UCSD-AML1 (cell line): Measurements from ENCODE around the gene LRRC56.
A peak's percentile ranks its signal among the peaks of the same experiment; 100 is the strongest.

Source experiments
- DNase-seq: peaks from one replicate; lab custom pipeline; 2025; ENCODE audit not compliant: unreplicated experiment; lab: John Stamatoyannopoulos, UW

LRRC56 gene

DNA sequence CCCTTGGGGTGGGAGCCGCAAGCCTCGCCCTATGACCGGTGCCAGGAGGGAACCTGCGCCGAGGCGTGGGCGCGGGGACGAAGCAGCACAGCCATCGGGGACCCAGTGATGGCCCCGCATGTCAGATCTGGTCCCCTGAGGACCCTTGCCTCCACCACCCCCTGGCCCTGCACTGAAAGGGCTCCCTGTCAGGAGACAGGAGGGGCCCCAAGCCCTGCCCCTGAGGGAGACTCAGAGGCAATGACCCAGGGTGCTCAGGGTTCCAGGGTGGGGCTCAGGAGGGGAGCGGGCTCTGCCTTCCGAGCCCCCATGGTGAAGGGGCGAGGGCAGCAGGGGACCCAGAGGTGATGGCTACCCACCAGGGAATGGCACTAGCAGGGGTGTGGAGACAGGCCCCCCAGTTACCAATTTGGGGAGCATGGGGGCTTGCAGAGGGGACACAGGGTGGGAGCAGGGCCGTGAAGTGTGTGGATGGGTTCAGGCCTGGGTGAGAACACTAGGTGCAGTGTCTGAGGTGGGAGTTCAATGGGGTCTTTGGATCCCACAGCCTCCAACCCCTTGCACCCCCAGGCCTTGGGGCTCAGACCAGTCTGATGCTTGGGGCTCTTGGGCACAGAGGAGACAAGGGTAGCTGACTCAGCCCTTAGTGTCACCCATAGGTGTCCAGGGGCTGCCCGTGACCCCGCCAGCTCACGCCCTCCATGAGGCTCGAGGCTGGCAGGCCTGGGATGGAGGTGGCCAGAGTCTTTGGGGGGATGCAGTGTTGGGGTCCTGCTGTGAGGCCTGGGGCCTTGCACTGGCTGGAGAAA, 499 bp downstream of the LRRC56 start:
- DNase-seq: no peak

DNA sequence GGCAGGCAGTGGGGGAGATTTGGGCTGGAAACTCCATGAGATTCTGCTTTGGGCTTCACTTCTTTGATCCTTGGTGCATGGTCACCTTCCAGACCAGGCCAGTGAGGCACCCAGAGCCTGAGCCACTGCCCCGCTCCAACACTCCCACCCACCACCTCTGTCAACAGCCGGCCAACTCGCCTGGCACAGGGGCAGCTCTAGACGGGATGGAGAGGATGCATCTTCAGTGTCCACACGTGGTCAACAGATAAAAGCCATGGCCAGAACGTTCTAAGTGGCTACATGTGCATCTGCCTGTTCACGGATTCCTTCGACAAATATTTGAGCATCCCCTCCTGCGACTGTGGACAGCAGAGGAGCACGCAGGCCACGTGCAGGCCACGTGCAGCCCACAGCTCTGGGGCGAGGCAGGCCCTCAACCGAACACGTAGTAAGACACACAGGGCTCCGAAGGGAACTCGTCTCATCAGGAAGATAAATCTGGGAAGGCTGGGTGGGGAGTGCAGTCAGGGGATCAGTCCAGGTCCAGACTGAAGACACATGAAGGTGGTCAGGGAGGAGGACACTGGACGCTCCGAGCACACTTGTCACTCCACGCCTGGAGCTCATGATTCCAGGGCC, 1.2 kb downstream of the LRRC56 start:
- DNase-seq: no peak

DNA sequence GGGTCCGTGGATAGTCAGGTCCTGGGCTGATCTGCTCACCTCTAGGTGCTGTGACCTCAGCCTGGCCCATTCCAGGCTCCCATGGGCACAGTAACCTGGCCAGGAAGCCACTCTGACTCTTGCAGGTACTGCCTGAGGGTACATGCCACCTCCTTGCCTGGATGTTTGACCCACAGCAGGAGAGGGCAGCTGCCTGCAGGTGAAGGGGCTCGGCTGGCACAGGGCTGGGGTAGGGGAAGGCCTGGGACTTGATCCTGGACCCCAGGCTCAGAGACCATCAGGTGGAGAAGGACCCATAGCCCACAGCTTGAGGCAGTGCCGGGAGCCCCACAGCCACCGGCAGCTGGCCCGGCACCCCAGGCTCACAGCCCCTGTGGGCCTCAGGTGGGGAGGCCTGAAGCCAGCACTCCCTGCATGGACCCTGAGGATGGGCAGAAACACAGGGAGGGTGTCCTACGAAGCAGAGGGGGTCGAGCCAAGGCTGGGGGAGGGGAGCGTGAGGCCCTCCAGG, 2.7 kb downstream of the LRRC56 start:
- DNase-seq: no peak

DNA sequence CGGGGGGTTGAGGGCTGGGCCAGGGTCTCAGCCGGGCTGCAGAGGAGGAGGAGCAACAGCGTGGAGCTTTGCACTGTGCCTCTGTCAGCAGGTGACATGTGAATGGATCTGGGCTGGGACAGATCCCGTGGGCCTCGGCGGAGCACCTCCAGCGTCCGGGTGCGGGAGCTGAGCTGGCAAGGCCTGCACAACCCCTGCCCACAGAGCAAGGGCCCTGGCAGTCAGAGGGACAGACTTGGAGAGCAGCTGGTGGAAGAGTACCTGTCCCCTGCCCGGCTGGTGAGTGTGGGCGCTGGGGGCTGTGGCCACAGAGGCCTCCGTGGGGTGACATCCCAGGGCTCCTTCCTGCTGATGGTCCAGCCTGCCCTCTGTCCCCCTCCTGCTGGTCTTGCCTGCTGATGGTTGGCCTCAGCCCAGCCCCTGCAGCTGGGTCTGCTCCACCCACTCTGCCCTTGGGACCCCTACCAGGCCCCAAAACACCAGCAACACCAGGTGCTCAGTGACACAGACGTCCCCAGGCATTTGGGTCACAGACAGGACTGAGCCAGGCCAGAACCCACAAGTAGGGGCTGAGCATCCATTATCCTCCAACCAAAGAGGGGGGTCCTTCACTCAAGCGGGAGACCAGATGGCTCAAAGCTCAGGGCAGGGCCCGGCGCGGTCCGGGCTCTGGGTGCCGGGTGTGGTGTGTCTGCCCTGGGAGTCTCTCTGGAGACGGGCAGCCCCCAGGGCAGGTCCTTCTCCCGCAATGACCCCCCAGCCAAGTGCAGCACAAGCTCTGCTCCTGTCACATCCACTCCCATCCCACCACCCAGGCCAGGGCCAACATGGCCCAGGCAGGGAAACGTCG, 3.5 kb downstream of the LRRC56 start:
- DNase-seq: no peak

DNA sequence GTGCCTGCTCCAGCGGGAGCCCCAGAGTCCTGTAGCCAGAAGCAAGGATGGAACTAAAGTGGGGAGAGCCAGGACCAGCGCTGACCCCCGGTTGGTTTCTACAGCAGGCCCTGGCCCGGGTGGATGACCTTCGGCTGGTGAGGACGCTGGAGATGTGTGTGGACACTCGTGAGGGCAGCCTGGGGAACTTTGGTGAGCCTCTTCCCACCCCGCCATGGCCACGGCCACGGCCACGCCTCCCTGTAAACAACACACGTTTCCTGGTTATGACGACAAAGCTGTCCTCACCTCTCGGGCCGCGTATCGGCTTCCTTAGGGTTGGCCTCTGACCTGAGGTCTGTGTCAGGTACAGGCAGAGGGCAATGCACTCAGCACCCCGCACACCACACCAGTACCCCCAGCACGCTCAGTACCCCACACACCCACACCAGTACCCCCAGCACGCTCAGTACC, 4.1 kb downstream of the LRRC56 start:
- no peak for DNase-seq

DNA sequence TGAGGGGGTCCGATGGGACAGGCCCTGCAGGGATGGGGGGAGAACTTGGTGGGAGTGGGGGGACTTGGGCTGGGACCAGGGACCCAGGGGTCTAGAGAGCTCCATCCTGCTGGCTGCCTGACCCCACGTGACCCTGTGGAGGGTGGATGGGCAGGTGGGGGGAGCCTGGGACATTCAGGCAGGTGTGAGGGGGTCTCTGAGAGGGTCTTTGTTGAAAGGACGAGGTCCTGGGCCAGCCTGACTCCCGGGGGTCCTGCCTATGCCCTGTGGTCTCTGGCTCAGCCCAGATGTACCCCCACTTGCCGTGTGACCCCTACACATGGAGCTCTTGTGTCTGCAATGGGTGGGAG, 7.5 kb downstream of the LRRC56 start:
- DNase-seq: no peak

DNA sequence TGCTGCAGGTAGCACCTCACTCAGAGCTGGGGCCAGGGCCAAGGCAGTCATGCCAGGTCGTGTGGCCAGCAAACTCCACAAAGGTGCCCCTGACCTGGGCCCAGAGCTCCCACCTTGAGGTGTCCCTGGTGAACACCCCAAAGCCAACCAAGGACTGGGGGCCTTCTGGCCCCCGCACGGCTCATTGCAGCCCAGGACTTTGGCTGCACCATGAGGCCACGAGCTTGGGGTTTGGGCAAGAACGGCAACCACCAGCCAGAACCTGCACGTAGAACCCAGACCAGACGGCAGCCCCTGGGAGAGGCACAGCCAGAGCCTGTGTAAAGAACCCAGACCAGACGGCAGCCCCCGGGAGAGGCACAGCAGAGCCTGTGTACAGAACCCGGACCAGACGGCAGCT, 7.8 kb downstream of the LRRC56 start:
- DNase-seq: no peak

DNA sequence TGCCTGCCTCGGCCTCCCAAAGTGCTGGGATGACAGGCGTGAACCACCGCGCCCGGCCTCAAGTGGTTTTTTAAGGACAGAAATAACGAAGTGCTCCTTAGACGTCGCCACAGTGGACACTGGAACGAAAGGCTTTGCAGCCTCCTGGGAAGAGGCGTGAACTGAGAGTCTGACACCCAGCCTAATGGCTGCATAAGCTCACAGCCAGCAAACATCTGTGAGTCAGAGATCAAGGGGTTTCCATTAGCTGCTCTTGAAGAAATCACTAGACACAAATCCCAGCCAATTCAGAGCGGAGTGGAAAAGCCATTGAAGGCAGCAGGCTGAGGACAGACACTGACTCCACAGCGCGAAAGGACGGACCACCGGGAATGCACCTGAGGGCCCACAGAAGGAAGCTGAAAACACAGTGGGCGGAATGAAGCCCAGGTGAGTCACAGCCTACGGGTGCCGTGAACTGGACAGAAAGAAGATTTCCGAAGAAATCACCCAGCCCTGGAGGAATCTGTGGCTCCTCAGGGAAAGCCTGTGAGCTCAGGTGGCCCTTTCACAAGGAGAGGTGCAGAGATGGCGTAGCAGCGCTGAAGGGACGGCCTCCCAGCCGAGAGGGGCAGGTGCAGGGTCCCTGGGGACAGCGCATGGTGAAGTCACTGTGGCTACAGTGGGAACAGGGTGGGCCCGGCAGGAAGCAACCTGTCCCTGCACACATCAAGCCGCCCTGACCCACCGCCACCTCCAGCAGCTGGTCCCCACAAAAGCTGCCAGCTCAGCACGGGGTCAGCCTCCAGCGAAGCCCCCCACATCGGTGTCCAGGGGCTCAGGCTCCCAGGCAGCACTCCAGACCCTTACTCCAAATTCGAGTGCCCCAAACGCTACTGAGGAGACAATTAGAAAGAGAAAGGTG, 11.6 kb downstream of the LRRC56 start:
- DNase-seq: no peak

DNA sequence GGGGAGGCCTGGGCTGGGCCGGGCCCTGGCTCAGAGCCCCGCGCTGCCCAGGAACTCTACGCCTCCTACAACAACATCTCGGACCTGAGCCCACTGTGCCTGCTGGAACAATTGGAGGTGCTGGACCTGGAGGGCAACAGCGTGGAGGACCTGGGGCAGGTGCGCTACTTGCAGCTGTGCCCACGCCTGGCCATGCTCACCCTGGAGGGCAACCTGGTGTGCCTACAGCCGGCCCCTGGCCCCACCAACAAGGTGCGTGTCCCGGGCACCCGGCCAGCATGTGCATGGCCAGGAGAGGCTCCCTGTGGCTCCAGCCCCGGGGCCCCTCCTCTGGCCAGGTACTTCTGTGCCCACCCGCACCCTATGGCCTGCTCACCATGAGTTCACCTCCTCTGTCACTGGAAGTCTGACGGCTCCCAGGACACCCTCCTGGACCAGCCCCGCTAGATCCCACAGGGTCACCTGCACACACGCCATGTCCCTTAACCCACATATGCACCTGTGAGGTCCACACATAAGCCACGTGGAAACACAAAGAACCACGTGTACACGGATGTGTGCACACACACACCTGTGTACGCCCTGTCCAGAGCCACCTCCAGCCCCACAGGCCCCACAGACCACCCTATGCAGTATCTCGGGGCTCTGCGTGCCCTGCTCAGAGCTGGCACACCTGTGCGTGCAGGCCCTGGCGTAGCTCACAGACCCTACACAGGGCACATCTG, 12.9 kb downstream of the LRRC56 start:
- DNase-seq: no peak

DNA sequence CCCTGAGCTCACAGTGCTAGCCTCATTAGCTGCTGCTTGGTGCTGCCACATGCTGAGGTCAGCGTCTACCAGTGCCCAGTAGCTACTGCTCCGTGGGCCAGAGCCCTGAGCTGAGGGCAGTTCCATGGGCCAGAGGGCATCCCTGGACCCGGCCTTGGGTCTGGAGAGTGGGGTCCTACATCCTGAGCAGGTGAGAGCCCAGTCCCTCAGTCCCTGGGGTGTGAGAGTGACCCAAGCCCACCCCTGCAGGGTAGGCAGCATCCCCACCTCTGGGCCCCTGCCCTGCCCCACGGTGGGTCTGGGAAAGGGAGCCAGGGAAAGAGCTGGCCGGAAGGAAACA, 13.4 kb downstream of the LRRC56 start:
- no peak for DNase-seq

DNA sequence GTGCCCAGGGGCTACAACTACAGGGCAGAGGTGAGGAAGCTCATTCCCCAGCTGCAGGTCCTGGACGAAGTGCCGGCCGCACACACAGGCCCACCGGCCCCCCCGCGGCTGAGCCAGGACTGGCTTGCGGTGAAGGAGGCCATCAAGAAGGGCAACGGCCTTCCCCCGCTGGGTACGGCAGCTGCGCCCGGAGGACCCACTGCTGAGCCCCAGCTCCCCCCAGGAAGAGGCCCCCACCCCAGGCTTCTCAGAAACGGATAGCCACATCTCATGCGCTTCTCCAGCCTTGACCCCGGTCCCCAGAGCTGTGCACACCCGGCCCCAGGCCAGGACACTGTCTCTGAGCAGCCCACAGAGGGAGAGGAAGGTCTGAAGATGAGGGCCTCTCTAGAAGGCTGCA, 13.8 kb downstream of the LRRC56 start:
- DNase-seq: no peak

DNA sequence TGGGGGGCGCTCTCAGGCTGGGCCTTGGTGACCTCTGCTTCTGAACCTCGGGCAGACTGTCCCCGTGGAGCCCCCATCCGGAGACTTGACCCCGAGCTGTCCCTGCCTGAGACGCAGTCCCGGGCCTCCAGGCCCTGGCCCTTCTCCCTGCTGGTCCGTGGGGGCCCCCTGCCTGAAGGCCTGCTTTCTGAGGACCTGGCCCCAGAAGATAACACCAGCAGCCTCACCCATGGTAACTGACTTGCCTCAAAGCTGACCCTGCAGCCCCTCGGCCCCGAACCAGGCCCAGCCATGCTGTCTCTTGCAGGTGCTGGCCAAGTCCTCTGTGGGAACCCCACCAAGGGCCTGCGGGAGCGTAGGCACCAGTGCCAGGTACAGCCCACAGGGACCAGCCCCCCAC, 14.3 kb downstream of the LRRC56 start:
- DNase-seq: no peak

DNA sequence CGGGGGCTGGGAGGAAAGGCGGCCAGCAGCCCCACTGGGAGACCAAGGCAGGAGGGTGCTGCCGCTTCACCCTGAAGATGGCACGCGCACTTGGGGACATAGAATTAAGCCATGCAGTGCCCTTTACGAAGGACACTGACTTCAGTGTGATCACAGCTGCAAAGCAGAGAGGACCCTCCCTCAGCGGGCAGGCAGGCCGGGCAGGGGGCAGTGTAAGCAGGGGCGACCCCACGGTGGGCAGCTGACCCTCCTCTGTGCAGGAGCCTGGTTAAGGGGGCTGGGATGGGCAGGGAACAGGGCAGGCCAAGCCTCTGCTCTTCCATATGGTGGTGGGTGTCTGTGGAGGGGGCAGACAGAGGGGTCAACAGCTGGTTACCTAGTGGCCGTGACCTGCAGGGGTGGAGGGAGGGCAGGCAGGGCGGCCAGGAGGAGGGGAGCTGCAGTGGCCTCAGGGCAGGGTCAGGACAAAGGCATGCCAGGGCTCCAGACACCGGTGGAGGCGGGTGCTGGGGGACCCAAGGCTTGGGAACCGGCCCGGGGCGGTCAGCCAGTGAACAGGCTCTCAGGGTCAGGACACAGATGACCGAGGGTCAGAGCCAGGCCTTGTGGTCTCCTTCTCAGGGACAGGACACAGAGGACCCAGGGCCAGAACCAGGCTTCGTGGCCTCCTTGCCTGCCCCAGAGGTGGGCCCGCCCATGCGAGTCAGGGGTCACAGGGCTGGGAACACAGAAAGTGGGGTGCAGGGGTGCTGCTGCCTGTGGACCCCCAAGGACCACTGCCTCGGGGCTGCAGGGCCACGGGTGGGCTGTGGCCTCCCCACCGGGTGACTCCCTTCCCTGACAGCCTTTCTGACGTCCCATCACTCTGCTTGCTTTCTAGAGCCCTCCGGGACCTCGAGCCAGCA, 16.0 kb downstream of the LRRC56 start:
- DNase-seq: no peak

DNA sequence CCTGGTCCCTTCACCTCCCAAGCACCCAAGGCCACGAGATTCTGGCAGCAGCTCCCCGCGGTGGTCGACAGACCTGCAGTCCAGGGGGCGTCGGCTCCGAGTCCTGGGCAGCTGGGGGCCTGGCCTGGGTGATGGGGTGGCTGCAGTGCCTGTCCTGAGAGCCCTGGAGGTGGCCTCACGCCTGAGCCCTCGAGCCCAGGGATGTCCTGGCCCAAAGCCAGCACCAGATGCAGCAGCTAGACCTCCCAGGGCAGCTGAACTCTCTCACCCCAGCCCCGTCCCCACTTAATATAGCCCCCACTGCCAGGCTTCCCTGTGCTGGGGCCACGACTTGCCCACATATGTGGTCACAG, 16.6 kb downstream of the LRRC56 start:
- no peak for DNase-seq

DNA sequence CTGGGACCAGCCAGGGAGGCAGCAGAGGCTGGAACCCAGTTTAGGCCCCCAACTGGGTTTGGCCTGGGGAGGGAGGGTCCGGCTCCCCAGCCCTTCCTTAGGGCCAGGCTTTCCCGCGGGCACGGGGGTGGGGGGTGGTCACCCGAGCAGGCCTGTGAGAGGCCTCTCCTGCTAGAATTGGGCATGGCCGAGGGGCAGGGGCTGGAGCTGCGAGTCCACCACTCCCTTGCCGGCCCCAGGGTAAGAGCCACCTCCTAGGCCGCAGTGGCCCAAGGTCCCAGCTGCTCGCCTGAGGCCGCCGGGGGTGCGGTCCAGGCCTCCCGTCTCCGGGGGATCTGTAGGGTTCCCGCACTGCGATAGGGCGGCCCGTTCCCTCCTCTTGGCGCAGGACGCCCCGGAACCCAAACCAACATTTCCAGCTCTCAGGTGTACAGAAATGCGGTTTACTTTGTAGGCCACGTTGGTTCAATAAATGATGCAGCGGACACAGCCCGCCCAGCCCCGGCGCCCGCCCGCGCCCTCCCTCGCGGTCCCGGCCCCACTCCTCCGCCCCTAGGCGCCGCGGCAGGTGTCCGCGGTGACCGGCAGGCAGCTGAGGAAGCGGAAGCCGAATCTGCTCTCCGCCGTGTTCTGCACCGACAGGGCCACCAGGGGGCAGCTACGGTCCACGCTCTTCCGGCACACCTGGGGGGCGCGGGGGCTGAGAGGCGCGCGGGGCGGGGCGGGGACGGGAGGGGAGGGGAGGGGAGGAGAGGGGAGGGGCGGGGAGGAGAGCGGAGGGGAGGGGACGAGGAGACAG, 17.3 kb downstream of the LRRC56 start:
- DNase-seq: peak; percentile 58

DNA sequence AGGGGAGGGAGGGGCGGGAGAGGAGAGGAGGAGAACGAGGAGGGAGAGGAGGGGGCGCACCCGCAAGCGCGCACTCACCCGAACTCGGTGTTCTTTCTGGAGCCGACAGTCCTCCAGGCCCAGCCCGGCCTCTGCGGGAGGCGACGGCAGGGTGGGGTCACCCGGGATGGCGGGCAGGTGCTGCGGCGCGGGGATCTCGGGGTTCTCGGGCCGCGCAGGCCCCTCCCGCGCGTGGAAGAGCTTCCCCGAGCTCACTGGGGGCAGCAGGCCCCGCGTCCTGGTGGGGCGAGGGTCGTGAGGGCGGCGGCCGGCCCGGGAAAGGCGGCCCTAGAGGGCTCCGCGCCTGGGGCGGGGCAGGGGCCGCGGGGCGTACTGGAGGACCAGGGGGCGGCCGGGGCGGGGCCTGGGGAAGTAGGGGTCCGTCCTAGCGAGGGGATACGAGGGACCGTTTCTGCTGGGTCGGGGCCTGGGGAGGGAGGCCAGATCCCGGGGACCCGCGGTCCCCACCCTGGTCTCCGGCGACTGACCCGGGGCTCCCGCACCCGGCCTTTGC, 18.0 kb downstream of the LRRC56 start:
- no peak for DNase-seq

DNA sequence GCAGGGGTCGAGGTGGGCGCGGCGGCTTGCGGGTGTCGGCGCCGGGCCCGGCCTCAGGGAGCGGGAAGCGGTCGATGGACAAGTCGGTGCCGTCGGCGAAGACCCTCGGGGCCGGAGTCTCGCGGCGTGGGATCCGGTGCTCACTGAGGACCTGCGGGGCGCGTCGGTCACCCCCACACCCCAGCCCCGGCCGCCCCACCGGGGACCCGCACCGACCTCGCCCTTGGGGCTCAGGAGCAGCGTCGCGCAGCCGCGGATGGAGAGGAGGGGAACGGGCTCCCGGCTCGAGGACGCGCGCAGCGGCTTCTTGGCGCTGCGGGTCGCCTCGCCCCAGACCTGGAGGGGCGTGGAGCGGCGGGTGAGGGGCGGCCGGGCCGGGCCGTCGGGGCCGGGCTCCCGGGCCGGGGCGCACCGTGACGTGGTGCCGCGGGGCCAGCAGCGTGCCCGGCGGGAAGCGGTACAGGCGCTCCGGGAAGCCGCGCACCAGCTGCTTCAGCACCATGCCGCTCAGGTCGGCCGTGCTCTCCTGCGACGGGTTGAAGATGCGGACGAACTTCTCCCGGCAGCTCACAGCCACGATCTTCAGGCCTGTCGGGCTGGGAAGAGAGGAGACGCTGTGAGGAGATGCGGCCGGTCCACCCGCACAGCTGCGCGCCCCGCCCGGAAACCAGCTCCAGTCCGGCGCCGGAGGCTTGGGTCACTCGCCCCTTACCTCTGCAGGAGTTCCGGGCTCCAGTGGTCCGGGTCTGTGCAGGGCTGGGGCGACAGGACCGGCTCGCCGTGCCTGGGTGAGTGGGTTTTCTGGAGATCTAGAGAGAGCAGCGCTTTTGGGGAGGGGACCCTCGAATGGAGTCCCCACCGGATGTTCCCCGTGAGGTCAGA, 18.7 kb downstream of the LRRC56 start:
- no peak for DNase-seq
